NCI-H187 treated with DMSO at 0.1 percent for 48 hours (cell line): ENCODE results near the gene DUSP6.
"Not testable (repeated sequence)": the region's sequence is repeated elsewhere in the genome, so short reads cannot be mapped to it uniquely, and the experiment has no call there.

Source experiments
- DNase-seq: peaks from one replicate; lab custom pipeline; 2025; lab: John Stamatoyannopoulos, UW

The DUSP6 gene

DNA sequence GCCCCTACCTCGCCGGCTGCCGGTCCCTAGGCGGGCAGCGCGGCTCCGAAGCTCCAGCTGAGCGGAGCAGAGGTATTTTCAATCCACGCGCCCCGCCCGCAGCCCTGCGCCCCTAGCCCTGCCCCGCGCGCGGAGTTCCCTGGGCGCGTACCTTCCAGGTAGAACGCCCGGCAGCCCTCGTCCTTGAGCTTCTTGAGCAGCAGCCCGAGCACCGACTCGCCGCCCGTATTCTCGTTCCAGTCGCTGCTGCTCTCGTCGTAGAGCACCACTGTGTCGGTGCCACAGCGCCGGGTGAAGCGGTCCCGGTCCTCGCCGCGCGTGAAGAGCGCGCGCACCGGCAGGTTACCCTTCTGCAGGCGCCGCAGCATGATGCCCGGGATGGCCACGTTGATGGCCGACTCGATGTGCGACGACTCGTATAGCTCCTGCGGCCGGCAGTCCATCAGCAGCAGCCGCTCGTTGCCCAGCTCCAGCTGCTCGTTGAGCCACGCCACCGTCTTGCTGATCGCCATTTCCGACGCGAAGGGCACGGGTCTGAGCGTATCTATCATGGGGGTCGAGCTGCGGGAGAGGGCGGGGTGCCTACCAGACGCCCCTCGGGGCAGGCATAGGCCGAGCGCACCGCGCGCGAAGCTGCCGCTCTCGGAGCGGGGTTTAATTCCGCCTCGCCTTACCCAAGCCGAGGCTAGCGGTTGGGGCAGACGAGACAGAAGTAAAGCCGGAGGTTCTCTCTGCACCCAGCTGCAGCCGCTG lies 636 bp downstream of the DUSP6 start:
- no peak for DNase-seq

DNA sequence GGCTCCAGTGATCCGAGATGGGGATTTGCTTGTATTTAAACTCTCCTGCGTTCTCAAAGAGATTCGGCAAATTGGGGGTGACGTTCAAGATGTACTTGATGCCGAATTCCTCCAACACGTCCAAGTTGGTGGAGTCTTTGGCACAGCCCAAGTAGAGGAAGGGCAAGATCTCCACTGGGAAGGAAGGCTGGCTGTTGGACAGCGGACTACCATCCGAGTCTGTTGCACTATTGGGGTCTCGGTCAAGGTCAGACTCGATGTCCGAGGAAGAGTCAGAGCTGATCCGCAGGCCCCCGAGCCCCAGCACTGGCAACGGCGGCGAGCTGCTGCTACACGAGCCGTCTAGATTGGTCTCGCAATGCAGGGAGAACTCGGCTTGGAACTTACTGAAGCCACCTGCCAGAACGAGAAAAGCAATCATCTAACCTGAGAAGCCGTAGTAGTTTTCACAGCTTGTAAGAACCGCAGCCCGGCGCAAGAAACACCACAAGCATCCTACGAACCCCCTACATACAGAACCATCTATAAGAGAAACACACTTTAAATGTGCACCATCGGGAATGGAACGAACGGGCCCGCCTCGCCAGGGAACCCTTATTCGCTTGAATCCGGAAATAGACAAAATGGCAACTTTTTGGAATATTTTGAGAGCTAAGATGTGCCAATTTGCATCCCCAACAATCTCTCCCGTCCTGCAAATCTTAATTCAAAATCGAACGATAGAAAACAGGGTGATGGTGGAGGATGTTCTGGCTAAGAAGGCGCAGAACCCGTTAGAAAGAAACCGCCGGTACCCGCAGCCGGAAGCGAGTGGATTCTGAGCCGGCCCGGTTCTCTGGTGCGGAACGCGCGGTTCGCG lies 1.4 kb downstream of the DUSP6 start:
- no peak for DNase-seq

DNA sequence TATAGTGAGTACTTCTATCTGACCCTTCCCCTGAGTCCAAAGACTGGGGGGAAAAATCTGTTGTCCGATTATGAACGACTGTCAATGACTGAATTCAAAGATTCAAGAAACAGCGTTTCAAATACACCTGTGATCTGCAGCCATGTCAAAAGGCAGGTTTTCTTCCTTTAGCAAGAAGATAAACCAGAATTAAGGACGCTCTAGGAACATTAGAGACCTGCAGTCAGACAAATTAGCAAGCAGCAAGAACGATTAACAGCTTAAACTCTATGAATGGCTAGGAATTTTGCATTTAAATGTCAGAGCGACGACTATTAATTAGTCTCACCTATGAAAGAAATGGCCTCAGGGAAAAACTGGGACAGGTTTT lies 2.1 kb downstream of the DUSP6 start:
- DNase-seq = no peak

DNA sequence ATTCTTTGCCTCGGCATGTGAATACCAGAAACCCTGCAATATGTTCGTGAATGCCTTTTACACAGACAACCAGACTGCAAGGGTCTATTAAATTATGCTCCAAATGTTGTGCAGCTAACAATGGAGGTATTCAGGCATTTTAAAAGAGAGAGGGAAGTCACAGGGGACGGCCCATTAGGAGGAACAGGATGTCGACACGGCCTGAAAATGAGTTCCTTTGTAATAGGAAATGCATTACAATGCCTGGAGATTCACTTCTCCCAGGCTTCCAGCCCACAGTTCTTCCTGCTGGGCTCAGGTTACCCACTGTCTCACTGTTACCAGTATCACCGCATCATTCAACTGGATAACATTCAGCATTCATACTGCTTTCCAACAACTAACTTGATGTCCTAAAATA lies 2.5 kb downstream of the DUSP6 start:
- no peak for DNase-seq

DNA sequence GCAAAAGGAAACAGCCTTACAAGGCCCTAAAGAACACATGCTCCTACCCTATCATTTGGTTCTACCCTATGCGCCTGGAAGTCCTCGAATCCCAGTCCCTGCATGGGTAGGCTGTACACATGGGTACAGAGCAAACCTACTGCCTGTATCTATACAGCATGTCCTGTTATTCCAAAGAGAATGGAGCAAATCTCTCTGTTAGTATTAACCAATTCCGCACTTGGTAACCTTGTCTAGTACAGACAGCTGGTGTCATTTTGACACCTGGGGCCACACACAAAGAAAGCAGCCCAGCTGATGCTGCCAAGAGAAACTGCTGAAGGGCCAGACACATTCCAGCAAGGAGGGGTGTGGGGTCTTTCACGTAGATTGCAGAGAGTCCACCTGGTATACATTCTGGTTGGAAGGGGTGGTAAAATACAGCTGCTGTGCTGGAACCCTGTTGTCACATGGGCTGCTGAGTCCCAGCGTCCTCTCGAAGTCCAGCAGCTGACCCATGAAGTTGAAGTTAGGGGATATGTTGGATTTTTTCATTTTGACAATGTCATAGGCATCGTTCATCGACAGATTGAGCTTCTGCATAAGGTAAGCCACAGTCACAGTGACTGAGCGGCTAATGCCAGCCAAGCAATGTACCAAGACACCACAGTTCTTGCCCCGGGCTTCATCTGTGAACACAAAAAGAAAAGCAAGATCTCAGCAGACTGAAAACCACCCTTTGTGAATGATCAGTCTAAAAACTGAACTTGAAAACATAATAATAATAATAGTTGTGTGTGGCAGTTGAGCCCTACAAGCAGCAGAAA lies 3.2 kb downstream of the DUSP6 start:
- no peak for DNase-seq

DNA sequence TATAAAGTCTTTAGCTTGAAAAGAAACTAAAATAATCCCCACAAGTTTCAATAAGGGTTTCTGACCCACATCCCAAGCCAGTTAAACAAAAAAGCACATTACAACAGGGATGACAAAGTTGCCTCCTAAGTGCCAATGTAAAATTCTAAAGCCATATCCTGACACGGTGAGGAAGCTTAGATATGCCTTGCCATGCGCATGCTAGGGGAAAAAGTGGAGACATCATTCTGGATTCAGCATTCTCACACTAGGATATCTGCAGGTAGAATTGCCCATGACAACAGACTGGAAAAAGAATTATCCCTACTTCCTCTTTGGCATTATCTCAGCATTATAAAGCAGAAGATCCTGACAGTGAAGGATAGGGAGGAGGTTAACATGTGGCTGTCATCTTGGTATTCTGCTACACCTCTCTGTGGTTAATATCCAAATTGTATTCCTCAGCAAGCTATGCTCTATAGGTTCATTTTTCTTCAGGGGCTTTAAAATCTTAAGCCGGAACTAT lies 4.9 kb downstream of the DUSP6 start:
- no peak for DNase-seq

DNA sequence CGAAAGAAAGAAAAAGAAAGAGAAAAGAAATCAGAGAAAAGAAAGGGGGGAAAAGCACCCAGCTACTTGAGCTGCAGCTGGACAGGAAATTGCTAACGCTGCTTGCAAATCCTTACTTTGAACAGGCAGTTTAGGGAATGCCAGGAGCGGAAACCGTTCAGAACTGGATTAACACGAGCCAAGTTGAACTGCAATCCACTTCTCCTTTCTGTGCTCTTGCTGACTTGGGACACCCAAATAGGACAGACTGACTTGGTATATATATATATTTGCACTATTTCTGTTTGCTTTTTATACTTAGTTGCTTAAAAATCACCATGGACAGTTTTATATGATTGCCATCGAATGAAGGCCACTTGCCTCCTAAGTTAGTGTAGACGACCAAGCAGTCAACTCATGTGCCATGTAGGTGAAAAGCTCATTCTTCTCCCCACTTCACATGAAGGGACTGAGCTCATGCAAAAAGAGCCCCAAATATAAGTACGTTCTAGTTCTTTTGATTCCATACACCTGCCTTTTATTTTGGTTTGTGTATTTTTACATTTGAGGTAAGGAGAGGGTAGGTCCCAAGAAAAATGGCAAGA lies 5.5 kb downstream of the DUSP6 start:
- no peak for DNase-seq

DNA sequence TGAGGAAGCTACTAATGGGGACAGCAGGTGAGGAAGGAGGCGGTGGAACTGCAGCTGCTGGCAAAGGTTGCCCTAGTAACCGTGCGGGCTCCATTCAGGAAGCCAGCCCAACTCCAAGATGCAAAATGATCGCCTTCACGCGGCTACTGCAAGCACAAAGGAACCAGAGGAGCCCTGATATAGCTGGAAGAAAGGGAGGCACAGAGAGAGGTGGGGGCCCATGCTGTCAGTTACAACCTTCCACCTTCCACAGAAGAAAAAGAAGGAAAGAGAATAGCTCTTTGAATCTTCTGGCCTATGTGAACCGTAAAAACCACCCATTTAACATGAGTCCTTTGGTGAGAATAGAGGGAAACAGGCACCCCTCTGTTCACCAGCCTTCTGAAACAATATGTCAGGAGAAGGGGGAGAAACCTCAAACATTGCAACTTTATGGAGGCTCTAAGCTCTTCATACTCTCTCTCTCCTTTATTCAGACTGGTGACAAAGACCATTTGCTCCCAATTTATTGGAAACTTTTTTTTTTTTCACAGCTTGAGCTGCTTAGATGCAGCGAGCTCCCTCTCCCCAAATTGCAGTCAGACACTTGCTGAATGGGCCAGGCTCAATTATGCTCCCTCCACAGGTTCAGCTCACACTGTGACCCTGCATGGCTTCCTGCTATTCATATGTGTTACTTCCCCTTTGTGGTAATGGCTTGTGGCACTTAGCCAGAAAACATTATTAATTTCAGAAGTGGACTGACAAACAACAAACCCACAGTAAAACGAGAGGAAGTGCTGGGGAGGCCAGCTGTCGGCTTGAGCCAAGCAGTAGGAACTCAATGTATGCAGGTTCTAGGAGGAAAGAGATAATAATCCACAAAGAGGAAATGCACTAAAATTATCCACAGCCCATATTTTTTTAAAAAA lies 6.2 kb downstream of the DUSP6 start:
- peak; percentile 26 for DNase-seq

DNA sequence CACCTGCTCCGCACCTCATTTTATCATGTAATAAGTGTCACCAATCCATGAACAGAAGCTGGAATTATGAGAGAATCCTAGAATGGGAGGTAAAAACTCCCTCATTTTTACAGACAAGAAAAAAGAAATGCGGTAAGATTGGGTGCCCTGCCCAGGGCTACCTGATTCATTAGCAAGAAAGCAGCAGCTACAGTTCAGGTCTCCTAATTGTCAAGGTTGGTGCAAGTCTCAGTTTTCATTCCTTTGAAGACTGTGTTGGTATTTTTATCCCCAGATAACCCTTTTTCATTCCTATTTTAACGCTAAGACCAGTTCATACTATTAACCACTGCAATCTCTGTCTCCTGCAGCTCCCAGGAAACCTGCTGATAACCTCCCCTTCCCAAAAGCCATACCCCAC lies 6.9 kb downstream of the DUSP6 start:
- DNase-seq = no peak

DNA sequence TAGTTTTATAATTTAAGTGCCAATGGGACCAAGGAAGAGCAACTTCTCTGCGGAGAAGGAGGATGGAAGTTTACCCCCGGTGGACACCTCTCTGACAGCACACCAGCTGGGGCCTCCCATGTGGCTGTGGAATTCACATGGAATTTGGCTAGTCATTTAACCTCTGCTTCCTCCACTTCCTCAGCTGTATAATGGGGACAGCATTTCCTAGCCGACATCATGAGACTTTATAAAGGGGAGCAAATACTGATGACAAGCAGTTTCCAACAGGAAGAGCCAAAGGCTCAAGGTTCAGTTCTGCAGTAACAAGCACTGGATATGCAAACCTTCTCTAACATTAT lies 7.5 kb downstream of the DUSP6 start:
- no peak for DNase-seq

DNA sequence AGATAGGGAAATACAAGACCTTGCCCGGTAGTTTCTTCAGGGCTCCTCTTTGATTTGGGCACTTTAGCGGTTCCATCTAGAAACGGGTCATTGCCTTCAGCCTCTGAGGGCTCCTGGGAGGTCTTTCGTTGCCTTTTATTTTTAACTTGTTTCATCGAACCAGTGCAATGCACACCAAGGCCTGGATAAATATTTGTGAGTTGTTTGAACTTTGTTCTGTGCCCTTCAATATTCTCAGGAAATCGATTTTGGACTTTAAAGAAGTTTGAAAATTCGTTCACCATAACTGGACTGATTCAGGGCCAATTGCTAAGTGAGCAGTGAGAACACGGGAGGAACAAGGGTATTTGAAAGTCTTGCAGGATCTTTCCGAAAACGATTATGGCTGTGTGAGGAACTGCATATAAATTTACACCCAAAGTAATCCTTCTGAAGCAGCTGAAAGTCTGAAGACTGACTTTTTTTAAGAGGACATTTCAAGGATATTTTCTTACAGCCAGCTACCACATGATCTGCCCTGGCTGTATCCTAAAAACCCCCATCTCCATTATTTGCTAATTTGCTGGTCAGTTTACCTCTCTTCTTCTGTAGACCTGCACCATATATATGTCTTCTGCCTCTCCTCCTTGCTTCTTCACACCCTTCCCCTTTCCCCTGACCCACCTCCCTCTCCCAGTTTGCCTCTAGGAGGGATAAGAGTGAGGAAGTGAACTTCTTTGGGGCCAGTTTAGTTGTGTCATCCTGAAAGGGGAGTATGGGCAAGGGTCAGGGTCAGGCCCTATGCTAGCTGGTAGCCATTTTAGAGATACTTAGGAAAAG lies 8.0 kb downstream of the DUSP6 start:
- DNase-seq = no peak

DNA sequence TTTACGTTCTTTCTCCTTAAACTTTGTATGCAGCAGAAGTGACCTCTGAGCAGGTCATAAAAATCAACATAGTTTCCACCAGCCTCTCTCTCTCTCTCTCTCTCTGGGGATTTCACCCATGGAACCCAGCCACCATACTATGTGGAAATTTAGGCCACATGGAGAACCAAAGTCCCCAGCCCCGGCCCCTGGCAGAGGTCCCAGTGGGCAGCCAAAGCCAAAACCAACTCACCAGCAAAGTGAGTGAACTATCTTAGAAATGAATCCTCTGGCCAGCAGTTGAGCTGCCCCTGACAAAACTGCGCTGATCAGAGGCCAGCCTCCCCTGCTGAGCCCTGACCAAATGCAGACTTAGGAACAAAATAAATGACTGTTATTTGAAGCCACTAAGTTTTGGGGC lies 9.2 kb downstream of the DUSP6 start:
- DNase-seq = no peak

DNA sequence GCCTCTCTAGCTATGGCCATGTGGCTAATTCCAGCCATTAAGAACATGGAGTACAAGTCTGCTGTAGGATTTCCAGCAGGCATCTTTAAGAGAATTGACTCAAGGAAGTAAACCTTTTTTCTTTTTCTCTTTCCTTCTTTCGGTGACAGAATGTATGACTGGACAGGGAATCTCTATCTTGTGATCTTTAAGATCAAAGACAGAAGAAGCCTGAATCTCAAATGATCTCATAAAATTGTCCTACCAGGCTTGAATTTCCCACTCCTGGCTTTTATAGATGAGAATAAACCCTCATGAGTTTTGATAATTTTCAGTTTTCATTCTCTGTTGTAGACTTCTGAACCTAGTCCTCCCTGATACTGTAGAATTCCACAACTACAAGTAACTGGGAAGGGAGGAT lies 11.4 kb downstream of the DUSP6 start:
- no peak for DNase-seq

DNA sequence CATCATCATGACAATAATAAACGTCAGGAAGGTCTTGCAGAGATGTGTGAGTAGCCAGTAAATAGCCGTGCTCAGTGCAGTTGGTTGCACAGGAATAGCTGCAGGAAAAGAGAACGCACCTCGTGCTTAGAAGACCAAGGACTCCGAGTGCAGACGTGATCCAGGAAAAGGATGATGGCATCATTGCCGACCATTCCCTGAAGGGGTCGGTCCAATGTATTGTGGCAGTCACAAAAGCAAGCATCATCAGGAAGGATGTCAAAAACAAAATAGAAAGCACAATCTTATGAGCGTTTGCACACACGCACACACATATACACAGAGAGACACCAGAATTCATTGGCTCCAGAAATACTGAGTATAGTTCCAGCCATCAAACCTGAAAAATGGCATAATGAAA lies 12.8 kb downstream of the DUSP6 start:
- no peak for DNase-seq

DNA sequence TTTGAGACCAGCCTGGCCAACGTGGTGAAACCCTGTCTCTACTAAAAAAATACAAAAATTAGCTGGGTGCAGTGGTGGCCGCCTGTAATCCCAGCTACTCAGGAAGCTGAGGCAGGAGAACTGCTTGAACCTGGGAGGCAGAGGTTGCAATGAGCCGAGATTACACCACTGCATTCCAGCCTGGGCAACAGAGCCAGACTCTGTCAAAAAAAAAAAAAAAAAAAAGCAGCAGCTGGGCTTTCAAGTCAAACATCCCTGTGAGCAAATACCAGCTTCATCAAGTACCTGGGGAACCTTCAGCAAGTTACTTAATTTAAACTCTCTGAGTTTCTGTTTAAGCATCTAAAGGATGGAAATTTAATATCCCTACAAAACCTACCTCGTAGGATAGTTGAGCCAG lies 15.2 kb downstream of the DUSP6 start:
- not testable (repeated sequence) for DNase-seq

DNA sequence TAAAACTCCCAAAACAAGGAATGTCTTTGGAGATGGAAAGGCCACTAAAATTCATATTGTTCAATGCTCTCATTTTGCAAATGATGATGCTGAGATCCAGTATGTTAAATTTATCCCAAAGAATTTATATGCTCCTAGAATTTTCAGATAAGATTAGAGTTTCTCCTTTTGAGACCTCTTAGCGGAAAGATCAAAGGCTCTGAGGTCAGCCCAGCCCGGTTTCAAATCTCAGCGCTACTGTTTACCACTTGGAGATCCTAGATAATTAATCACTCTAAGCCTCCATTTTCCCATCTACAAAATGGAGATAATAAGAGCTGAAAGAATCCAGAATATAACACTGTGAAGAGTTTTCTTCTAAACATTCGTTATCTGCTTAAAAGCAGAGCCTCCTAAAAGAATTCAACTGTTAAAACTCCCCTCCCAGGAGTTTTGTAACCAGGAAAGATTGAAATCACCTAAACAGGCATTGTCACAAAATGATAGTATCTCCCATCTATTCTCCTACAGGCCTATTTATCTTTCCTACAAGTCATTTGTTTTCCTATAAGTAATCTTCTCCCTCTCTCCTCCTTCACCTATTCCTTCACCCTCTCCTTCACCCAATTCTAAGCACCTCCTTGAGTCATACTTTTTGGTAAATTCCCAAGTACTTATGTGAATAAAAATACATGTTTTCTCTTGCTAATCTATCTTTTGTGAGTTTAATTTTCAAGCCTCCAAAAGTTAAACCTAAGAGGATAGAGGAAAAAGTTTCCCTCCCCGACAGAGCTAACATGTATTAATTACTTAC lies 16.7 kb downstream of the DUSP6 start:
- no peak for DNase-seq

DNA sequence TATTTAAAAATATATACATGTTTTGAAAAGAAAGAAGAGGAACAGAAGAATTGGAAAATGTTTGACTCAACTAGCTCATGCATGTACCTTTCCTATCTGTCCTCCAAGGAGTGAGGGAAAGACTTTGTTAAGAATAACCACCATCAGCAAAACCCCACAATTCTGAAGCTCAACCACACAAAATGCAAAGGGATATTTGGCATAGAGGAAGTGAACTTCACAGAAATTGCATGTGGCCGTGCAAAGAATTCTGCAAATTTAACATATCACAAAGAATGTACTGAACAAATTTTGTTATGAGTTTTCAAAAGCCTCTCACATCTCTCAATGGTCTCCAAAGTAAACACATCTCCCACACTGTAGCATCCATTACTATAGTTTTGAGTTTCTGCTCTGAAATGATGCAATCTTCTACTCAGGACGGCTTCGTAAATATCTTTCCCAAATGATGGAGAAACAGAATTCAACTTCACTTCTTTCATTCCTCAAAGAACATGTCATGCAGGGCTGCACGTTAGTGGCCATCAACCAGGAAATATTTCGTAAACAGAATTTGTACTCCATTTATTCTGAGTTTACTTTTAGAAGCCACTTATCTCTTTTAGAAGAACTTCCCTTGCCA lies 17.6 kb downstream of the DUSP6 start:
- no peak for DNase-seq

DNA sequence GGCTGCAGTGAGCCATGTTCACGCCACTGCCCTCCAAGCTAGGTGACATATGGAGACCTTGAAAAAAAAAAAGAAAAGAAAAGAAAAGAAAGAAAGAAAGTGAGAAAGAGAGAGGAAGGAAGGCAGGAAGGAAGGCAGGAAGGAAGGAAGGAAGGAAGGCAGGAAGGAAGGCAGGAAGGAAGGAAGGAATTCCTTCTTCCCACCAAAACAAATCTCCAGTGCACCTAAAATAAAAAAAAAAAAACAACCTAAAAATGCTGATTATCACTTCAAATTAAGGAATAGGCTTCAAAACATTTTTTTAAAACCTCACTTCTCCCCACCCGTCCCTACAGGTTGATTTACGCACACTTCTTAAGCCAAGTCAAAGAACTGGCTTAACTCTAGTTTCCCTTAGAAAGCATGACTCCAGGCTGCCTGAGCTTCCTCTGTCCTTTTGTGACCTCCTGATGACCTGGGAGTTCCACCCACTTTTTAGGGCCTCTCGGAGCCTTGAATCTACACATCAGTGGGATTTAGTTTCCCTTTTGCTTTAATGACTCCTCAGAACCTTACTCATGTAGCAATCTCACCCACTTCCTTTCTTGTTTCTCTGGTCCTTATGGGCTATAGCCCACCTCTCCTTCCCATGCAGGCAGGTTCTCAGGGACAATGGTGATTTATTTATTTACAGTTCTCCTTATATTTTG lies 18.6 kb downstream of the DUSP6 start:
- DNase-seq = no peak
